HEK293 (cell line): Measurements from ENCODE around the gene RPGRIP1L.

Source experiments
- CTCF ChIP-seq: fragments of 450-650 bp; formaldehyde crosslinking; IDR thresholded peaks from 2 replicates; pipeline ENCODE4 v1.5.1; 2016; ENCODE audit warnings: missing biosample characterization, missing genetic modification characterization
- KLF16 ChIP-seq: fragments of 450-650 bp; formaldehyde crosslinking; IDR thresholded peaks from 2 replicates; pipeline ENCODE4 v1.5.1; 2017; ENCODE audit warnings: missing biosample characterization, missing genetic modification characterization
- PATZ1 ChIP-seq: fragments of 450-650 bp; formaldehyde crosslinking; IDR thresholded peaks from 2 replicates; pipeline ENCODE4 v1.5.1; 2016; ENCODE audit warnings: missing biosample characterization, missing genetic modification characterization
- SCRT2 ChIP-seq: fragments of 450-650 bp; formaldehyde crosslinking; IDR thresholded peaks from 2 replicates; pipeline ENCODE4 v1.5.1; 2016; ENCODE audit warnings: missing biosample characterization, missing genetic modification characterization
- ZNF2 ChIP-seq: fragments of 450-650 bp; formaldehyde crosslinking; IDR thresholded peaks from 2 replicates; pipeline ENCODE4 v1.5.1; 2016; ENCODE audit warnings: missing biosample characterization, missing genetic modification characterization
- ZNF292 ChIP-seq: fragments of 450-650 bp; formaldehyde crosslinking; IDR thresholded peaks from 2 replicates; pipeline ENCODE4 v1.5.1; 2016; ENCODE audit warnings: low read depth, missing biosample characterization, missing genetic modification characterization, borderline replicate concordance
- ZNF404 ChIP-seq: fragments of 450-650 bp; formaldehyde crosslinking; IDR thresholded peaks from 2 replicates; pipeline ENCODE4 v1.5.1; 2017; ENCODE audit warnings: missing biosample characterization, missing genetic modification characterization
- ZXDB ChIP-seq: fragments of 450-650 bp; formaldehyde crosslinking; IDR thresholded peaks from 2 replicates; pipeline ENCODE4 v1.5.1; 2016; ENCODE audit warnings: missing biosample characterization, missing genetic modification characterization

DNA sequence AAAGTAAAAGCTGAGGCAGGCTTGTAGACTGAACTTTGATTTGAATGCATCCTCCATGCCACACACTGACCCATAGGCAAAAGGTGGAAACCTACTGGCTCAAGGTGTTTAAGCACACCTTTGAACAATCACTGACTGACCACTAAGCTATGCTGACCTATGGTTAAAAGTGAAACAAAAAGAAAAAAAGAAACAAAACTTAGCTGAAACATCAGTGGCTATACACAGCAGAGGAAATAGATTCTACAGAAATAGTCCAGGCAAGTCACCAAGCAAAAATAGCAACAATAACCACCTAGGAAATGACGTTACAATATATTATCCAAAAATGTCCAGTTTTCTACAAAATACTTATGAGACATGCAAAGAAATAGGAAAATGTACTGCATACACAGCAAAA lies 60.2 kb downstream of the RPGRIP1L start:
- TF ChIP-seq ZNF2 (no peak), ZXDB (no peak), ZNF404 (tag by site-specific recombination) (no peak), SCRT2 (tag by site-specific recombination) (no peak), CTCF (tag by site-specific recombination) (no peak), KLF16 (tag by site-specific recombination) (no peak), PATZ1 (tag by site-specific recombination) (no peak), ZNF292 (tag by site-specific recombination) (no peak)
